Liver (tissue), 3 donors: ENCODE measurements around the gene GPR180.

Experiments used
- ATF3 ChIP-seq: IDR thresholded peaks from 2 replicates; pipeline ENCODE4 v1.6.1; 2016; ENCODE audit warnings: antibody characterized with exemption
- CTCF ChIP-seq: fragments of 150-350 bp; IDR thresholded peaks from 2 replicates; pipeline ENCODE4 v1.5.1; 2017; ENCODE audit warnings: improper control_type of control experiment, low read depth, low read length; ENCODE audit not compliant: missing input control
- EGR1 ChIP-seq, 2 donors: IDR thresholded peaks; 2 replicates each; pipeline ENCODE4 v1.6.1; 2016 to 2018; ENCODE audit warnings: antibody characterized with exemption in 2 of 2, low read depth in 2 of 2
- FOXA2 ChIP-seq: IDR thresholded peaks from 2 replicates; pipeline ENCODE4 v1.6.1; 2016; ENCODE audit warnings: antibody characterized with exemption
- GABPA ChIP-seq, 2 donors: IDR thresholded peaks in 1 of 2; conservative IDR thresholded peaks in 1 of 2; 2 replicates each; pipeline ENCODE4 v1.6.1; 2016; ENCODE audit warnings: antibody characterized with exemption in 2 of 2, mild to moderate bottlenecking in 1 of 2, moderate library complexity in 1 of 2
- RAD21 ChIP-seq, 2 donors: IDR thresholded peaks; 2 replicates each; pipeline ENCODE4 v1.6.1; 2016; ENCODE audit warnings: antibody characterized with exemption in 2 of 2, mild to moderate bottlenecking in 2 of 2
- REST ChIP-seq: IDR thresholded peaks from 2 replicates; pipeline ENCODE4 v1.6.1; 2016; ENCODE audit warnings: antibody characterized with exemption, mild to moderate bottlenecking
- RXRA ChIP-seq, 2 donors: IDR thresholded peaks; 2 replicates each; pipeline ENCODE4 v1.6.1; 2017 to 2018; ENCODE audit warnings: antibody characterized with exemption in 2 of 2, mild to moderate bottlenecking in 1 of 2
- SP1 ChIP-seq: IDR thresholded peaks from 2 replicates; pipeline ENCODE4 v1.6.1; 2018; ENCODE audit warnings: antibody characterized with exemption, mild to moderate bottlenecking
- TAF1 ChIP-seq: conservative IDR thresholded peaks from 2 replicates; pipeline ENCODE4 v1.6.1; 2016; ENCODE audit warnings: antibody characterized with exemption, mild to moderate bottlenecking
- YY1 ChIP-seq: IDR thresholded peaks from 2 replicates; pipeline ENCODE4 v1.6.1; 2016; ENCODE audit warnings: antibody characterized with exemption, mild to moderate bottlenecking
- donor health status: healthy.
- donor health status: healthy.

GRCh38 chr13:94552095-94552494 is 49.6 kb upstream of the GPR180 start:
- no peak for TF ChIP-seq CTCF
- TF ChIP-seq YY1, result no peak
- TF ChIP-seq GABPA (IDR thresholded peaks at IDR 0.05 in 1 of 2, conservative IDR thresholded peaks at IDR 0.05 in 1 of 2), result no peak
- no peak for TF ChIP-seq REST
- TF ChIP-seq ATF3, result no peak
- TF ChIP-seq EGR1 (IDR thresholded peaks at IDR 0.05; ENCODE audit: low read depth in 2 of 2), result no peak
- TF ChIP-seq RXRA (IDR thresholded peaks at IDR 0.05), result no peak
- TF ChIP-seq SP1, result no peak
- TF ChIP-seq TAF1, result no peak
- no peak for TF ChIP-seq FOXA2
- no peak for TF ChIP-seq RAD21 (IDR thresholded peaks at IDR 0.05)
